ENCODE data around the gene PRKRIP1.

Gene PRKRIP1

DNA sequence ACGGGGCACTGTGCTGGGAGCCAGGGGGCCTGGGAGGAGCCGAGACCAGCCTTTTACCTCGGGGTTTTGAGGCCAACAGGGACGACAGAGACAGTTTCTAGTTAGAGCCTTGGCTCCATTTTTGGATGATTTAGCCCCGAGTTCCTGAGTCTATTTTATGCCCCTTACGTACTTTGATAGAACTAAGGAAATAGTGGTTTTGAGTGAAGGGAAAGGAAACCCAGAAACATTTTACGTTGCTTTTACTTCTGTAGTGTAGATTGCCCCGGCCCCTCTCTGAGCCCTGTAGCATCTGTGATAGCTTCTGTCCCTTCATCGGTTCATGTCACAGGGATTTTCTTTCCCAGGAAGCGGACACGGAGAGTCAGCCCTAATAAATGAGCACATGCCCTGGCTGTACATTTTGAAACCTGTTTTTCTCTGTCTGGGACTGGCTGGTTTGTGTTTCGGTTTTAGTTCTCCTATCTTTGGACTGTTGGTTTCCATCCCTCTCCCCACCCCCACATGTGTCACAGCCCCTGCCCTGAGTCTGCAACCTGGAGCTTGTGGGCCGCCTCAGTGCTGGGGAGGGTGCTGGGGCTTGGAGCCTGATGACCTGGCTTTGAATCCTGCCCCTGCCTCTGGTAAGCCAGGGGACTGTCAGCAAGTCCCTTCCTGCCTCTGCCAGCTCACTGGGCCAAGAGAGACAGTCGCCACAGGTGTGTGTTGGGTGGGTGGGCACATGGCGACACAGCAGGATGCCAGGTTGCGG, 30.3 kb downstream of the PRKRIP1 start:
- no peak overlapping the region for H2BK15ac ChIP-seq (ENCODE audit: low read length)
- H3K9me3 ChIP-seq (replicated peaks in 1 of 2; ENCODE audit: control insufficient read depth in 2 of 2, insufficient read depth in 1 of 2, low read depth in 1 of 2, low read length in 2 of 2): no peaks in the 10 kb centered on the region
- H4K91ac ChIP-seq (ENCODE audit: low read depth, low read length, poor library complexity): no peak overlapping the region
- no peak overlapping the region for H3K23ac ChIP-seq (ENCODE audit: low read depth, low read length, poor library complexity)
- H3K4me3 ChIP-seq (ENCODE audit: low read length in 2 of 2): no peak overlapping the region
- H2BK5ac ChIP-seq (ENCODE audit: low read length): no peak overlapping the region
- peaks cover 24 to 57% of the 10 kb centered on the region in 2 donors for H3K36me3 ChIP-seq (replicated peaks in 1 of 2; ENCODE audit: control insufficient read depth in 2 of 2, insufficient read depth in 2 of 2, low read length in 2 of 2)
- no peak overlapping the region for H3K14ac ChIP-seq (ENCODE audit: low read length)
- no peak overlapping the region for H3K18ac ChIP-seq (ENCODE audit: low read length)
- H3K27ac ChIP-seq (replicated peaks; ENCODE audit: low read length): no peak overlapping the region
- no peak overlapping the region for H2BK12ac ChIP-seq (ENCODE audit: low read length)
- peaks cover 2 to 5% of the 10 kb centered on the region in 2 donors for H3K4me1 ChIP-seq (ENCODE audit: control insufficient read depth in 2 of 2, insufficient read depth in 1 of 2, low read depth in 1 of 2, low read length in 2 of 2)
- no peak for DNase-seq (ENCODE audit: low spot score)
- H3K27me3 ChIP-seq (ENCODE audit: control insufficient read depth in 3 of 3, insufficient read depth in 3 of 3, low read depth in 1 of 3, low read length in 3 of 3): no peaks in the 10 kb centered on the region
- peaks cover 5% of the 10 kb centered on the region for H3K79me1 ChIP-seq (ENCODE audit: low read depth, low read length)
- no peak overlapping the region for H3K4ac ChIP-seq (ENCODE audit: low read length)
- WGBS, 2 donors (ENCODE audit: extremely low coverage in 2 of 2, insufficient read length in 2 of 2, insufficient replicate concordance in 1 of 2): no CpG with 5 or more reads among the region's 16 CpGs
- H2AFZ ChIP-seq (ENCODE audit: low read length): no peak overlapping the region
- H2BK120ac ChIP-seq (ENCODE audit: low read depth, low read length): no peak overlapping the region
- no peak overlapping the region for H3K4me2 ChIP-seq (ENCODE audit: insufficient read depth, low read length, poor library complexity, severe bottlenecking)
- no peak overlapping the region for H4K8ac ChIP-seq (ENCODE audit: low read depth, low read length)
- no peak overlapping the region for H3K9ac ChIP-seq (ENCODE audit: low read depth, low read length, poor library complexity)
- H2AK5ac ChIP-seq (ENCODE audit: low read depth, low read length): no peak overlapping the region

- Histone ChIP-seq H3K9me3 (replicated peaks in 1 of 2; ENCODE audit: control insufficient read depth in 2 of 2, insufficient read depth in 1 of 2, low read depth in 1 of 2, low read length in 2 of 2) (no peaks in the 10 kb centered on the region), H3K27ac (replicated peaks; ENCODE audit: low read length) (no peak overlapping the region), H2AFZ (ENCODE audit: low read length) (no peak overlapping the region), H3K9ac (ENCODE audit: low read depth, low read length, poor library complexity) (no peak overlapping the region), H2BK5ac (ENCODE audit: low read length) (no peak overlapping the region), H2BK12ac (ENCODE audit: low read length) (no peak overlapping the region), H3K4me1 (ENCODE audit: control insufficient read depth in 2 of 2, insufficient read depth in 1 of 2, low read depth in 1 of 2, low read length in 2 of 2) (peaks cover 5 to 7% of the 10 kb centered on the region in 2 donors), H3K79me1 (ENCODE audit: low read depth, low read length) (peaks cover 5% of the 10 kb centered on the region), H2AK5ac (ENCODE audit: low read depth, low read length) (no peak overlapping the region), H3K4ac (ENCODE audit: low read length) (no peak overlapping the region), H3K14ac (ENCODE audit: low read length) (no peak overlapping the region), H4K91ac (ENCODE audit: low read depth, low read length, poor library complexity) (no peak overlapping the region), H3K36me3 (replicated peaks in 1 of 2; ENCODE audit: control insufficient read depth in 2 of 2, insufficient read depth in 2 of 2, low read length in 2 of 2) (peaks cover 21 to 51% of the 10 kb centered on the region in 2 donors), H3K27me3 (ENCODE audit: control insufficient read depth in 3 of 3, insufficient read depth in 3 of 3, low read depth in 1 of 3, low read length in 3 of 3) (no peaks in the 10 kb centered on the region), H2BK15ac (ENCODE audit: low read length) (no peak overlapping the region), H3K4me2 (ENCODE audit: insufficient read depth, low read length, poor library complexity, severe bottlenecking) (no peak overlapping the region), H4K8ac (ENCODE audit: low read depth, low read length) (no peak overlapping the region), H3K23ac (ENCODE audit: low read depth, low read length, poor library complexity) (no peak overlapping the region), H3K4me3 (ENCODE audit: low read length in 2 of 2) (no peak overlapping the region), H2BK120ac (ENCODE audit: low read depth, low read length) (no peak overlapping the region), H3K18ac (ENCODE audit: low read length) (no peak overlapping the region)
- DNase-seq (ENCODE audit: low spot score): no peak
- WGBS, 2 donors (ENCODE audit: extremely low coverage in 2 of 2, insufficient read length in 2 of 2, insufficient replicate concordance in 1 of 2): no CpG with 5 or more reads among the region's 5 CpGs
These were observed 30.8 kb downstream of the PRKRIP1 start for GRCh38 chr7:102427019-102427405.

DNA sequence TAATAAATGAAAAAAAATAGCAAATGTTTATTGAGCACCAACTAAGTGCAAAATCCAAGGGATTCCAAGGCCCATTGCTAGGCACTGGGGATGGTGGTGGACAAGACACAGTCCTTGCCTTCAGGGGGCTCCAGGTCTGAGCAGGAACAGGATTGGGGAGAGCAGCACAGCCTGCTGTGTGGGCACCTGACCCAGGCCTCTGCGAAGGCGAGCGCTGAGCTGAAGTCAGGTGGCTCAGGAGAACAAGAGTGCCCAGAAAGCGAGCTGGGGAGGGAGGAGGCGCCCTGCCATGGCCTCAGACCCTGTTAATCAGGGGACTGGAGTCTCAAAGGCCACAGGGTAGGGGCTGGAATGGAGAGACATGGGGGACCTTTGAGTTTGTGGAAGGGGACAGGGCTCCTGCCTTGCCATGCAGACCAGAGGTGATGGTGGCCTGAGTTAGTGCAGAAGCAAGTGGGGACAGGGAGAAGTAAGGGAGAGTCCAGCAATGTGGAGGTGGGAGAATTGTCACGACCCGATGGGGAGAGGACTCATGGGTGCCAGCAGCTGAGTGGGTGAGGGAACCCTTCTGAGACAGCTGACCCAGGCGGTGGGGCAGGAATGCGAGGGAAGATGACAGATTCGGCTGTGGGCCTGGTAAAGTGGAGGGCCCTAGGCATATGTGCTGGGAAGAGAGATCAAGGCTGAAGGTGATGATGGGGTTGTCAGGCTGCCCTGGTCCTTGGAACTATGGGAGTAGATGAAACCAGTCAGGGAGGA, 33.2 kb downstream of the PRKRIP1 start:
- Histone ChIP-seq H3K36me3 (replicated peaks in 1 of 2; ENCODE audit: control insufficient read depth in 2 of 2, insufficient read depth in 2 of 2, low read length in 2 of 2) (peaks cover 21 to 40% of the 10 kb centered on the region in 2 donors), H2BK12ac (ENCODE audit: low read length) (no peak overlapping the region), H3K4ac (ENCODE audit: low read length) (no peak overlapping the region), H3K4me1 (ENCODE audit: control insufficient read depth in 2 of 2, insufficient read depth in 1 of 2, low read depth in 1 of 2, low read length in 2 of 2) (peaks cover 5 to 18% of the 10 kb centered on the region in 2 donors), H3K9me3 (replicated peaks in 1 of 2; ENCODE audit: control insufficient read depth in 2 of 2, insufficient read depth in 1 of 2, low read depth in 1 of 2, low read length in 2 of 2) (no peaks in the 10 kb centered on the region), H3K14ac (ENCODE audit: low read length) (no peak overlapping the region), H2BK15ac (ENCODE audit: low read length) (no peak overlapping the region), H2BK5ac (ENCODE audit: low read length) (peak overlapping the region; percentile 22), H3K4me3 (ENCODE audit: low read length in 2 of 2) (no peak overlapping the region), H3K9ac (ENCODE audit: low read depth, low read length, poor library complexity) (peak overlapping the region; percentile 67), H3K27ac (replicated peaks; ENCODE audit: low read length) (no peak overlapping the region), H4K91ac (ENCODE audit: low read depth, low read length, poor library complexity) (no peak overlapping the region), H2AFZ (ENCODE audit: low read length) (no peak overlapping the region), H4K8ac (ENCODE audit: low read depth, low read length) (no peak overlapping the region), H2AK5ac (ENCODE audit: low read depth, low read length) (peak overlapping the region; percentile 10), H3K79me1 (ENCODE audit: low read depth, low read length) (peaks cover 10% of the 10 kb centered on the region), H3K27me3 (ENCODE audit: control insufficient read depth in 3 of 3, insufficient read depth in 3 of 3, low read depth in 1 of 3, low read length in 3 of 3) (no peaks in the 10 kb centered on the region), H2BK120ac (ENCODE audit: low read depth, low read length) (no peak overlapping the region), H3K18ac (ENCODE audit: low read length) (peak overlapping the region; percentile 0), H3K23ac (ENCODE audit: low read depth, low read length, poor library complexity) (peak overlapping the region; percentile 67), H3K4me2 (ENCODE audit: insufficient read depth, low read length, poor library complexity, severe bottlenecking) (no peak overlapping the region)
- WGBS, 2 donors (ENCODE audit: extremely low coverage in 2 of 2, insufficient read length in 2 of 2, insufficient replicate concordance in 1 of 2): no CpG with 5 or more reads among the region's 10 CpGs
- DNase-seq (ENCODE audit: low spot score): no peak

- no peak for DNase-seq (ENCODE audit: low spot score)
- Histone ChIP-seq H3K9ac (ENCODE audit: low read depth, low read length, poor library complexity) (no peak overlapping the region), H3K36me3 (replicated peaks in 1 of 2; ENCODE audit: control insufficient read depth in 2 of 2, insufficient read depth in 2 of 2, low read length in 2 of 2) (peaks cover 4 to 26% of the 10 kb centered on the region in 2 donors), H3K14ac (ENCODE audit: low read length) (no peak overlapping the region), H2BK120ac (ENCODE audit: low read depth, low read length) (no peak overlapping the region), H4K91ac (ENCODE audit: low read depth, low read length, poor library complexity) (no peak overlapping the region), H4K8ac (ENCODE audit: low read depth, low read length) (no peak overlapping the region), H3K4me1 (ENCODE audit: control insufficient read depth in 2 of 2, insufficient read depth in 1 of 2, low read depth in 1 of 2, low read length in 2 of 2) (peaks cover 8 to 21% of the 10 kb centered on the region in 2 donors), H2AK5ac (ENCODE audit: low read depth, low read length) (no peak overlapping the region), H3K4ac (ENCODE audit: low read length) (no peak overlapping the region), H3K27me3 (ENCODE audit: control insufficient read depth in 3 of 3, insufficient read depth in 3 of 3, low read depth in 1 of 3, low read length in 3 of 3) (no peaks in the 10 kb centered on the region), H3K79me1 (ENCODE audit: low read depth, low read length) (peaks cover 12% of the 10 kb centered on the region), H2BK15ac (ENCODE audit: low read length) (no peak overlapping the region), H3K27ac (replicated peaks; ENCODE audit: low read length) (no peak overlapping the region), H3K23ac (ENCODE audit: low read depth, low read length, poor library complexity) (no peak overlapping the region), H2AFZ (ENCODE audit: low read length) (no peak overlapping the region), H2BK12ac (ENCODE audit: low read length) (peak overlapping the region; percentile 2), H3K9me3 (replicated peaks in 1 of 2; ENCODE audit: control insufficient read depth in 2 of 2, insufficient read depth in 1 of 2, low read depth in 1 of 2, low read length in 2 of 2) (no peaks in the 10 kb centered on the region), H3K4me3 (ENCODE audit: low read length in 2 of 2) (no peak overlapping the region), H3K4me2 (ENCODE audit: insufficient read depth, low read length, poor library complexity, severe bottlenecking) (no peak overlapping the region), H3K18ac (ENCODE audit: low read length) (no peak overlapping the region), H2BK5ac (ENCODE audit: low read length) (no peak overlapping the region)
- no CpG with 5 or more reads among the region's 17 CpGs for WGBS, 2 donors (ENCODE audit: extremely low coverage in 2 of 2, insufficient read length in 2 of 2, insufficient replicate concordance in 1 of 2)
These were observed 35.6 kb downstream of the PRKRIP1 start for GRCh38 chr7:102431617-102432298.
